SK-N-SH (cell line): ENCODE measurements around the gene RAET1E. TPM values are rescaled to one million over a fixed set of nuclear protein-coding genes. Genes with fewer than 3 reads are reported as not detected.

Experiments used
- CTCF ChIA-PET: fragments of 300-600, 350-600 bp; formaldehyde crosslinking; extraction: SDS; loops from one replicate; lab custom pipeline; 2021; lab: Yijun Ruan, JAX
- POLR2A ChIA-PET: fragments of 350-600 bp; sonication (Branson Sonifier 250); formaldehyde crosslinking; extraction: SDS; loops from one replicate; lab custom pipeline; 2020; ENCODE audit warnings: antibody characterized with exemption, inconsistent platforms; lab: Yijun Ruan, JAX
- DNase-seq: peaks from one replicate; pipeline ENCODE4 v3.0.0; 2012
- H2AFZ ChIP-seq: fragments of 200-600 bp; sonication (generic); 2 replicates; pipeline ENCODE4 v1.8.1; 2016; ENCODE audit warnings: antibody characterized with exemption, mild to moderate bottlenecking, low read depth
- H3F3A ChIP-seq: fragments of 200-600 bp; sonication (generic); replicated peaks from 2 replicates; pipeline ENCODE3; 2016; ENCODE audit warnings: antibody characterized with exemption, mild to moderate bottlenecking; ENCODE audit not compliant: insufficient read depth
- H3K27ac ChIP-seq, 2 experiments: fragments of 200-500 bp in 1 of 2; fragments of 200-600 bp in 1 of 2; sonication (Bioruptor generic) in 1 of 2; sonication (generic), shearing (Covaris generic) in 1 of 2; 2 replicates each; pipeline versions ENCODE4 v1.5.1 to v1.6.1; 2014 to 2016; ENCODE audit warnings: low read depth in 2 of 2, inconsistent platforms in 1 of 2, low read length in 1 of 2, mild to moderate bottlenecking in 1 of 2, mixed read lengths in 1 of 2
- H3K27me3 ChIP-seq: fragments of 200-600 bp; sonication (generic), shearing (Covaris generic); 2 replicates; pipeline ENCODE4 v1.6.1; 2016; ENCODE audit warnings: mixed run types; ENCODE audit not compliant: insufficient read depth
- H3K36me3 ChIP-seq, 2 experiments: fragments of 200-500 bp in 1 of 2; fragments of 200-600 bp in 1 of 2; sonication (Bioruptor generic) in 1 of 2; sonication (generic) in 1 of 2; replicated peaks in 1 of 2; 2 replicates each; pipeline versions ENCODE3 to v1.5.1; 2014 to 2016; ENCODE audit warnings: low read length in 1 of 2, mild to moderate bottlenecking in 1 of 2; ENCODE audit not compliant: insufficient read depth in 2 of 2, control insufficient read depth in 1 of 2
- H3K4me1 ChIP-seq, 2 experiments: fragments of 200-500 bp in 1 of 2; fragments of 200-600 bp in 1 of 2; sonication (Bioruptor generic) in 1 of 2; sonication (generic), shearing (Covaris generic) in 1 of 2; 2 replicates each; pipeline versions ENCODE4 v1.5.1 to v1.6.1; 2014 to 2016; ENCODE audit warnings: low read depth in 1 of 2, low read length in 1 of 2, mixed run types in 1 of 2; ENCODE audit not compliant: insufficient read depth in 2 of 2, control insufficient read depth in 1 of 2
- H3K4me2 ChIP-seq: fragments of 200-600 bp; sonication (generic), shearing (Covaris generic); 2 replicates; pipeline ENCODE4 v1.6.1; 2017; ENCODE audit warnings: mixed run types
- H3K4me3 ChIP-seq, 2 experiments: fragments of 200-500 bp in 1 of 2; fragments of 200-600 bp in 1 of 2; sonication (Bioruptor generic) in 1 of 2; sonication (generic), shearing (Covaris generic) in 1 of 2; 2 replicates each; pipeline versions ENCODE4 v1.5.1 to v1.8.1; 2014 to 2016; ENCODE audit warnings: low read depth in 2 of 2, inconsistent platforms in 1 of 2, low read length in 1 of 2, mild to moderate bottlenecking in 1 of 2, mixed read lengths in 1 of 2, moderate library complexity in 1 of 2
- H3K79me2 ChIP-seq: fragments of 200-600 bp; sonication (generic); 2 replicates; pipeline ENCODE4 v1.8.1; 2017; ENCODE audit warnings: mild to moderate bottlenecking; ENCODE audit not compliant: insufficient read depth
- H3K9ac ChIP-seq: fragments of 200-600 bp; sonication (generic); 2 replicates; pipeline ENCODE4 v1.6.1; 2017; ENCODE audit warnings: mixed run types
- H3K9me2 ChIP-seq: fragments of 200-600 bp; sonication (generic); 2 replicates; pipeline ENCODE4 v1.6.1; 2017; ENCODE audit warnings: mixed run types
- H3K9me3 ChIP-seq: fragments of 200-600 bp; sonication (generic); 2 replicates; pipeline ENCODE4 v1.6.1; 2017; ENCODE audit warnings: mixed run types, mild to moderate bottlenecking, moderate library complexity
- H4K20me1 ChIP-seq: fragments of 200-600 bp; sonication (generic); 2 replicates; pipeline ENCODE4 v1.6.1; 2017; ENCODE audit warnings: mild to moderate bottlenecking, mixed run types; ENCODE audit not compliant: insufficient read depth
- EP300 ChIP-seq, 2 experiments: IDR thresholded peaks; 2 replicates each; pipeline versions ENCODE4 v1.4.0 to v1.6.1; 2012; ENCODE audit warnings: borderline replicate concordance in 1 of 2, low read depth in 1 of 2, low read length in 1 of 2
- EZH2phosphoT487 ChIP-seq: fragments of 200-600 bp; sonication (generic); IDR thresholded peaks from 2 replicates; pipeline ENCODE4 v1.6.1; 2017; ENCODE audit warnings: low read depth, mixed run types, mild to moderate bottlenecking, antibody characterized with exemption, moderate library complexity, borderline replicate concordance
- FOSL2 ChIP-seq: IDR thresholded peaks from 2 replicates; pipeline ENCODE4 v1.4.0; 2012; ENCODE audit warnings: low read depth, mild to moderate bottlenecking, moderate library complexity, borderline replicate concordance
- FOXM1 ChIP-seq: IDR thresholded peaks from 2 replicates; pipeline ENCODE4 v1.4.0; 2012; ENCODE audit warnings: low read depth, mild to moderate bottlenecking
- GATA2 ChIP-seq: sonication (generic); formaldehyde crosslinking; IDR thresholded peaks from 2 replicates; pipeline ENCODE4 v1.5.0; 2020; ENCODE audit warnings: mild to moderate bottlenecking, missing genetic modification reagents
- MEF2A ChIP-seq: IDR thresholded peaks from 2 replicates; pipeline ENCODE4 v1.4.0; 2012; ENCODE audit warnings: low read depth, borderline replicate concordance
- RAD21 ChIP-seq: IDR thresholded peaks from 2 replicates; pipeline ENCODE4 v1.6.1; 2012; ENCODE audit warnings: mild to moderate bottlenecking, low read length
- RCOR1 ChIP-seq: fragments of 150-350 bp; IDR thresholded peaks from 2 replicates; pipeline ENCODE4 v1.6.1; 2017; ENCODE audit warnings: antibody characterized with exemption, low read length
- RXRA ChIP-seq: IDR thresholded peaks from 2 replicates; pipeline ENCODE4 v1.4.0; 2012; ENCODE audit warnings: low read depth, mild to moderate bottlenecking, borderline replicate concordance
- SIN3A ChIP-seq: IDR thresholded peaks from 2 replicates; pipeline ENCODE4 v1.6.1; 2012; ENCODE audit warnings: low read depth, mild to moderate bottlenecking, low read length, moderate library complexity, borderline replicate concordance
- WGBS: methylation state at CpG from one replicate; pipeline ENCODE4 v1.1.6; 2017; ENCODE audit warnings: low lambda C conversion rate; 5-methylcytosine and 5-hydroxymethylcytosine counted together
- polyA plus RNA-seq, 3 experiments: library from polyadenylated mRNA; depleted of rRNA; stranded (reverse); fragments of >200 nt; gene quantifications; 2 replicates each; pipeline ENCODE4 v1.2.3, GENCODE V29; 2012
- TF ChIP-seq, protein P1 (sequence below): IDR thresholded peaks from 2 replicates; pipeline ENCODE4; 2012
- TF ChIP-seq, protein P2 (sequence below): IDR thresholded peaks from 2 replicates; pipeline ENCODE4 v1.4.0; 2012; ENCODE audit warnings: low read depth, borderline replicate concordance
- TF ChIP-seq, protein P3 (sequence below): IDR thresholded peaks from 2 replicates; pipeline ENCODE4 v1.4.0; 2012; ENCODE audit warnings: low read depth, borderline replicate concordance
- TF ChIP-seq, protein P4 (sequence below): IDR thresholded peaks from 2 replicates; pipeline ENCODE4 v1.6.1; 2012; ENCODE audit warnings: mild to moderate bottlenecking, low read depth, low read length, moderate library complexity

Gene RAET1E
- polyA plus RNA-seq, 1 of the 3 experiments (the other 2 are of a cell fraction): 0.15 TPM

GRCh38 chr6:149871182-149871581 is 26.7 kb downstream of the RAET1E start:
- Histone ChIP-seq H3K4me3 (no peak overlapping the region), H3K27ac (no peak overlapping the region), H3K9ac (no peak overlapping the region), H3K36me3 (no peaks in the 10 kb centered on the region), H4K20me1 (no peaks in the 10 kb centered on the region), H3K9me2 (no peaks in the 10 kb centered on the region), H3F3A (no peaks in the 10 kb centered on the region), H3K9me3 (no peaks in the 10 kb centered on the region), H3K27me3 (no peaks in the 10 kb centered on the region), H3K79me2 (no peaks in the 10 kb centered on the region), H3K4me1 (no peaks in the 10 kb centered on the region), H3K4me2 (no peak overlapping the region), H2AFZ (no peak overlapping the region)
- POLR2A ChIA-PET: interaction anchor here (0.6 kb wide), 1 partner anchor 120 kb away, joined by 4 read pairs; no protein-coding TSS in a partner anchor
- CTCF ChIA-PET: interaction anchor here (0.6 to 0.7 kb wide), 2 partner anchors 52 to 138 kb away, joined by 3 to 4 read pairs; no protein-coding TSS in a partner anchor
- no peak for DNase-seq
- TF ChIP-seq, protein P1, sequence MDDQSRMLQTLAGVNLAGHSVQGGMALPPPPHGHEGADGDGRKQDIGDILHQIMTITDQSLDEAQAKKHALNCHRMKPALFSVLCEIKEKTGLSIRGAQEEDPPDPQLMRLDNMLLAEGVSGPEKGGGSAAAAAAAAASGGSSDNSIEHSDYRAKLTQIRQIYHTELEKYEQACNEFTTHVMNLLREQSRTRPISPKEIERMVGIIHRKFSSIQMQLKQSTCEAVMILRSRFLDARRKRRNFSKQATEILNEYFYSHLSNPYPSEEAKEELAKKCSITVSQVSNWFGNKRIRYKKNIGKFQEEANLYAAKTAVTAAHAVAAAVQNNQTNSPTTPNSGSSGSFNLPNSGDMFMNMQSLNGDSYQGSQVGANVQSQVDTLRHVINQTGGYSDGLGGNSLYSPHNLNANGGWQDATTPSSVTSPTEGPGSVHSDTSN: no peak
- no peak for TF ChIP-seq RXRA
- TF ChIP-seq, protein P2, sequence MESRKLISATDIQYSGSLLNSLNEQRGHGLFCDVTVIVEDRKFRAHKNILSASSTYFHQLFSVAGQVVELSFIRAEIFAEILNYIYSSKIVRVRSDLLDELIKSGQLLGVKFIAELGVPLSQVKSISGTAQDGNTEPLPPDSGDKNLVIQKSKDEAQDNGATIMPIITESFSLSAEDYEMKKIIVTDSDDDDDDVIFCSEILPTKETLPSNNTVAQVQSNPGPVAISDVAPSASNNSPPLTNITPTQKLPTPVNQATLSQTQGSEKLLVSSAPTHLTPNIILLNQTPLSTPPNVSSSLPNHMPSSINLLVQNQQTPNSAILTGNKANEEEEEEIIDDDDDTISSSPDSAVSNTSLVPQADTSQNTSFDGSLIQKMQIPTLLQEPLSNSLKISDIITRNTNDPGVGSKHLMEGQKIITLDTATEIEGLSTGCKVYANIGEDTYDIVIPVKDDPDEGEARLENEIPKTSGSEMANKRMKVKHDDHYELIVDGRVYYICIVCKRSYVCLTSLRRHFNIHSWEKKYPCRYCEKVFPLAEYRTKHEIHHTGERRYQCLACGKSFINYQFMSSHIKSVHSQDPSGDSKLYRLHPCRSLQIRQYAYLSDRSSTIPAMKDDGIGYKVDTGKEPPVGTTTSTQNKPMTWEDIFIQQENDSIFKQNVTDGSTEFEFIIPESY: no peak
- TF ChIP-seq GATA2 (CRISPR knock-in tag): no peak
- TF ChIP-seq EZH2phosphoT487: no peak
- TF ChIP-seq, protein P3, sequence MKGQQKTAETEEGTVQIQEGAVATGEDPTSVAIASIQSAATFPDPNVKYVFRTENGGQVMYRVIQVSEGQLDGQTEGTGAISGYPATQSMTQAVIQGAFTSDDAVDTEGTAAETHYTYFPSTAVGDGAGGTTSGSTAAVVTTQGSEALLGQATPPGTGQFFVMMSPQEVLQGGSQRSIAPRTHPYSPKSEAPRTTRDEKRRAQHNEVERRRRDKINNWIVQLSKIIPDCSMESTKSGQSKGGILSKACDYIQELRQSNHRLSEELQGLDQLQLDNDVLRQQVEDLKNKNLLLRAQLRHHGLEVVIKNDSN: no peak
- TF ChIP-seq FOSL2: no peak
- TF ChIP-seq FOXM1: no peak
- TF ChIP-seq, protein P4, sequence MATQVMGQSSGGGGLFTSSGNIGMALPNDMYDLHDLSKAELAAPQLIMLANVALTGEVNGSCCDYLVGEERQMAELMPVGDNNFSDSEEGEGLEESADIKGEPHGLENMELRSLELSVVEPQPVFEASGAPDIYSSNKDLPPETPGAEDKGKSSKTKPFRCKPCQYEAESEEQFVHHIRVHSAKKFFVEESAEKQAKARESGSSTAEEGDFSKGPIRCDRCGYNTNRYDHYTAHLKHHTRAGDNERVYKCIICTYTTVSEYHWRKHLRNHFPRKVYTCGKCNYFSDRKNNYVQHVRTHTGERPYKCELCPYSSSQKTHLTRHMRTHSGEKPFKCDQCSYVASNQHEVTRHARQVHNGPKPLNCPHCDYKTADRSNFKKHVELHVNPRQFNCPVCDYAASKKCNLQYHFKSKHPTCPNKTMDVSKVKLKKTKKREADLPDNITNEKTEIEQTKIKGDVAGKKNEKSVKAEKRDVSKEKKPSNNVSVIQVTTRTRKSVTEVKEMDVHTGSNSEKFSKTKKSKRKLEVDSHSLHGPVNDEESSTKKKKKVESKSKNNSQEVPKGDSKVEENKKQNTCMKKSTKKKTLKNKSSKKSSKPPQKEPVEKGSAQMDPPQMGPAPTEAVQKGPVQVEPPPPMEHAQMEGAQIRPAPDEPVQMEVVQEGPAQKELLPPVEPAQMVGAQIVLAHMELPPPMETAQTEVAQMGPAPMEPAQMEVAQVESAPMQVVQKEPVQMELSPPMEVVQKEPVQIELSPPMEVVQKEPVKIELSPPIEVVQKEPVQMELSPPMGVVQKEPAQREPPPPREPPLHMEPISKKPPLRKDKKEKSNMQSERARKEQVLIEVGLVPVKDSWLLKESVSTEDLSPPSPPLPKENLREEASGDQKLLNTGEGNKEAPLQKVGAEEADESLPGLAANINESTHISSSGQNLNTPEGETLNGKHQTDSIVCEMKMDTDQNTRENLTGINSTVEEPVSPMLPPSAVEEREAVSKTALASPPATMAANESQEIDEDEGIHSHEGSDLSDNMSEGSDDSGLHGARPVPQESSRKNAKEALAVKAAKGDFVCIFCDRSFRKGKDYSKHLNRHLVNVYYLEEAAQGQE: no peak
- TF ChIP-seq SIN3A: no peak
- no peak for TF ChIP-seq RCOR1
- no peak for TF ChIP-seq MEF2A
- TF ChIP-seq RAD21: no peak
- TF ChIP-seq EP300 (IDR thresholded peaks at IDR 0.05; ENCODE audit: borderline replicate concordance in 1 of 2, low read depth in 1 of 2, low read length in 1 of 2): no peak
- WGBS: 66% methylated on average over 2 of the region's 2 CpGs
